Stimulated activated CD8-positive, alpha-beta memory T cell treated with anti-CD3 and anti-CD28 coated beads, Interleukin-12 subunit alpha, Interleukin-12 subunit beta, amount 100 ng/mL, for 4 hours (primary cell): Measurements from ENCODE around the gene STK4.

ENCODE experiments used
- DNase-seq: peaks from one replicate; pipeline ENCODE4 v3.0.0-alpha.2; 2020; ENCODE audit warnings: low read depth

STK4 gene

DNA sequence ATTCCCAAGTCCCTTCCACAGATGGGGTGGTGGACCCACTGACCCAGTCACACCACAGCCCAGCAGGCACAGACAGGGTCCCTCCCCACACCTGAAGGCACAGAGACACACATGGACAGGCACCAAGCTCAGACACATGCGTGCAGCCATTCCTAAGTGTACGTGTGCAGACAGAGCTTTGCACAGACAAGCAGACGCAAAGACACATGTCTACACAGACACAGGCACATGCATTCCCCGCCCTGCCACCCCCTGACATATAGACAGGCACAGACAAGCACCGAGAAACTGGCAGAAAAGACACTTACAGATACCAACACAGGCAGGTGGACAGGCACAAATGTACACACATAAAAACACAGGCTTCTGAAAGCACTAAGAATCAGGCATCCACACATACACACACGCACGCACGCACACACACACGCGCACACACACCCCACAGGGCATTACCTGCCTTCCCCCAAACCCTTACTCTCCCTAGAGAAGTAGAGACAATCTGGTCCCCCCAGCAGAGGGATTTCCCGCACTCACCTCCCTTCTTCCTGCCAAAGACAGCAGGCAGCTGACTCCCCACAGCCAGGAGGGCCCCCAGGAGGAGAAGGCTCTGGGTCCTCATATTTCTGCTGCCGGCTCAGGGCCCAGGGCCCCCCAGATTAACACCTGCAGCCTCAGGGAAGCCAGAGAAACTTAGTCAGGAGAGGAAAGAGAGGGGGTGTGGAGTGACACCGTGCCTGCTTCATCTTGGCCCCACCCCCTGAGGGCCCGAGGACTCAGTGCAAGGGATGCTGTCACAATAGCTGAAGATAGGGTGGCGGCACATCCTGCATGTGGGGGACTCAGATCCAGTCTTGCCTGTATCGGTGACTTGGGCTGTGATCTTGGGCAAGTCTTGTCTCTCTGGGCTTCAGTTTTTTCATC, 148.4 kb downstream of the STK4 start, which contains the start of gene WFDC5:
WFDC5 (minus strand) TSS at position 710 of the 921 bp plus-strand sequence; CDS start at position 619, 91 bp downstream.
- DNase-seq = no peak

DNA sequence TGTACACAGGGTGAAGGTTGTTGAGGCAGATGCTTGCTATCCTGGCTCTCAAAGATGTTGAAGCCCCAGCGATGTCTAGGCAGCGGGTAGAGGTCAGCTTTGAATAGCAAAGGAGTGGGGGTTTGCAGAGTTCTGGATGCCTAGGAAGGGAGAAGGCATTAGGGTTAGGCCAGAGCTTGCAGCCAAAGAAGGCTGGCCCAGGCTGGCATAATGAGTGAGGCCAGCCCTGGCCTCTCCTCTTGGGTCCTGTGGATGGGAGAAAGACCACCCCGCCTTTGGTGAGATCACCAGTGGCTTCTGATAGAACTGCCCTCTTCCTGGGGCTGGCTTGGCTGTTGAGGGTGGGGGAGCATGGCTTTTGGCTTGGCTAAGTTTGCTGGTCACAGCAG, 149.1 kb downstream of the STK4 start:
- no peak for DNase-seq

GRCh38 chr20:45115829-45116228, 149.5 kb downstream of the STK4 start:
- DNase-seq = no peak

- no peak for DNase-seq
Measured at GRCh38 chr20:45117581-45117980, 151.3 kb downstream of the STK4 start.

DNA sequence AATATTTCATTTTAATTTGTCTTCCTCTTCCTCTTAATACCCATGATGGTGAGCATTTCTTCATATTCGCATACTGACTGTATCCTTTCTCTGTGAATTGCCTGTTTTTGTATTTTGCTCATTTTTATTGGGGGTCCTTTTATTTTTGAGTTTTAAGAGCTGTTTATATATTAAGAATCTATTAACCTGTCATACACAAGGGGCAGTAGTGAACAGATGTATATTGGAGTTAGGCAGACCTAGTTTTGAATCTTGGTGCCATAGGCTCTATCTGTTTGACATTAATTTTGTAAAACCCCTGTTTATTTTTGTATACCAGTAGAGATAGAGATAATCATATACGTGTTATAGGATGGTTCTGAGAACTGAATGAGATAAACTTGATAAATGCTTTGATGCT, 151.7 kb downstream of the STK4 start:
- no peak for DNase-seq

DNA sequence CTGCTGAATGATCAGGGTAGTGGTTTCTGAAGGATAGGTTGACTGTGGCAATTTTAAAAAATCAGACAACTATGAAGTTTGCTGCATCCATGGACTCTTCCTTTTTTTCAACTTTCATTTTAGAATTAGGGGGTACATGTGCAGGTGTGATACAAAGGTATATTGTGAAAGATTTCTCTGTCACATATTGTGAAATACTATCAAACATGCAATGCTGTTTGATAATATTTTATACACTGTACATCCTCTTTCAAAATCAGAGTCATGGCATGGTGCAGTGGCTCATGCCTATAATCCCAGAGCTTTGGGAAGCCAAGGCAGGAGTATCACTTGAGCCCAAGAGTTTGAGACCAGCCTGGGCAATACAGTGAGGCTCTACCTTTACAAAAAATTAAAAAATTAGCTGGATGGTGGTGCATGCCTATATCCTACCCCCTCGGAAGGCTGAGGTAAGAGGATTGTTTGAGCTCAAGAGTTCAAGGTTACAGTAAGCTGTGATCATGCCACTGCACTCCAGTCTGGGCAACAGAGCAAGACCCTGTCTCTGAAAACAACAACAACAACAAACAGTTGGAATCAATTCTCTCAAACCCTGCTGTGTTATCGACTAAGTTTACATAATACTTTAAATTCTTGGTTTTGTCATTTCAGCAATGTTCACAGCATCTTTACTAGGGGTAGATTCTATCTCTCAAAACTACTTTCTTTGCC, 153.4 kb downstream of the STK4 start:
- no peak for DNase-seq

GRCh38 chr20:45121388-45121787, 155.1 kb downstream of the STK4 start:
- DNase-seq = no peak

- no peak for DNase-seq
Measured at GRCh38 chr20:45124365-45124764, 158.1 kb downstream of the STK4 start, which contains the start of gene WFDC12. Gene WFDC12, minus strand, starts transcription at chr20:45124465. Its CDS starts 18 bp downstream, at chr20:45124447.

GRCh38 chr20:45128099-45128498, 161.8 kb downstream of the STK4 start:
- no peak for DNase-seq
